ENCODE results near the gene OR1J4.
A peak's percentile ranks its signal among the peaks of the same experiment; 100 is the strongest.
"Not testable (repeated sequence)": the region's sequence is repeated elsewhere in the genome, so short reads cannot be mapped to it uniquely, and the experiment has no call there.

The OR1J4 gene, protein sequence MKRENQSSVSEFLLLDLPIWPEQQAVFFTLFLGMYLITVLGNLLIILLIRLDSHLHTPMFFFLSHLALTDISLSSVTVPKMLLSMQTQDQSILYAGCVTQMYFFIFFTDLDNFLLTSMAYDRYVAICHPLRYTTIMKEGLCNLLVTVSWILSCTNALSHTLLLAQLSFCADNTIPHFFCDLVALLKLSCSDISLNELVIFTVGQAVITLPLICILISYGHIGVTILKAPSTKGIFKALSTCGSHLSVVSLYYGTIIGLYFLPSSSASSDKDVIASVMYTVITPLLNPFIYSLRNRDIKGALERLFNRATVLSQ

DNA sequence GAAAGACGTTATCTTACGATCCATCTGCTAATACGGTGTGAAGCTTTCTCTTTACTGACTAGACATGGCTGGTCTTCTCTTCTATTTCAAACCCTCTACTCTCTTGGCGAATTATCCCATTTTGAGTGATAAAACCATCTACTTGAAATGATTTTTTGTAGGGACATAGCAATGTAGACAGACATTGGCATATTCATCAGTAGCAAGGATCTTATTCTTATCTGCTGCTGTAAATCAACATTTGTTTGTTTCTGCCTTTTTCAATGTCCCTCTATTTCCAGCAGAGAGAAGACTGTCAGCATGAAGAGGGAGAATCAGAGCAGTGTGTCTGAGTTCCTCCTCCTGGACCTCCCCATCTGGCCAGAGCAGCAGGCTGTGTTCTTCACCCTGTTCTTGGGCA is at the start of gene OR1J4:
Gene OR1J4, plus strand, starts transcription at position 301 of the 400 bp plus-strand sequence. Its CDS starts 0 bp downstream, at position 301.
- DNase-seq (ENCODE audit: low spot score), result no peak

- no peak for DNase-seq (ENCODE audit: low spot score)
These were observed 44.4 kb upstream of the OR1J4 start for GRCh38 chr9:122474561-122474960.

DNA sequence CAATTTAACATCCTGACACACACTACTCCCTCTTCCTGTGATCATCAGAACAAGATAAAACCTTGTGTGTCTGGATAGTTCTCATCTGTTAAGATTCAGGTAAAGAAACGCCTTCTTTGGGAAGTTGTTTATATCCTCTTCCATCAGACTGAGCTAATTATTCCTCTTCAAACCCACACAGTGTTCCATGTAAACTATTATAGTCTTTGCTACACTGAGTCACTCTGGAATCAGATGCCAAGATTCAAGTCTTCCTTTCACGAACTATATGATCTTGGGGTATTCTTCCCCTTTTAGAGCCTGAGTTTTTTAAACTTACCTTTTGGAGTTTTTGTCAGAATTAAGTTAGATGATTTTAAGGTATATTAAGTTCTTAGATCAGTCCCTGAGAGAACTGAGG is 43.2 kb upstream of the OR1J4 start:
- DNase-seq (ENCODE audit: low spot score), result no peak

GRCh38 chr9:122477346-122477745 is 41.6 kb upstream of the OR1J4 start:
- DNase-seq (ENCODE audit: low spot score), result no peak

DNA sequence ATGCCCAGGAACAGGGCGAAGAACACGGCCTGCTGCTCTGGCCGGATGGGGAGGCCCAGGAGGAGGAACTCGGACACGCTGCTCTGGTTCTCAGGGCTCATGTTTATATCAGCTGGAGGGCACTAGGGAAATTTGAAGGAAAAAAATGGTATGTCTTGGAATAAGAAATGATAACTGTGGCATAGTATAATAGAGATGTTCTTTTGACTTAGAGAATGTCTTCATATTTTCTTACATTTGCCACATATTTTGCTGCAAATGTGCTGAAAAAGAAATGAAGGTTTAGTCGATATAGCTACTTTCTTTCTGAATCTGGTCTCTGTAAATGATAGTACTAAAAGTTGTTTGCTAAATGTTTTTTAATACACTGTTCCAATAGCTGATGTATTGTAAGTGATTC is 41.1 kb upstream of the OR1J4 start, which contains the start of gene OR1J1:
Gene OR1J1, minus strand, starts transcription at position 101 of the 400 bp plus-strand sequence. Its CDS starts 0 bp downstream, at position 101.
- DNase-seq (ENCODE audit: low spot score), result no peak

GRCh38 chr9:122479062-122479461 is 39.9 kb upstream of the OR1J4 start:
- DNase-seq (ENCODE audit: low spot score), result no peak

GRCh38 chr9:122498883-122499288 is 20.1 kb upstream of the OR1J4 start:
- peak; percentile 46 for DNase-seq (ENCODE audit: low spot score)

DNA sequence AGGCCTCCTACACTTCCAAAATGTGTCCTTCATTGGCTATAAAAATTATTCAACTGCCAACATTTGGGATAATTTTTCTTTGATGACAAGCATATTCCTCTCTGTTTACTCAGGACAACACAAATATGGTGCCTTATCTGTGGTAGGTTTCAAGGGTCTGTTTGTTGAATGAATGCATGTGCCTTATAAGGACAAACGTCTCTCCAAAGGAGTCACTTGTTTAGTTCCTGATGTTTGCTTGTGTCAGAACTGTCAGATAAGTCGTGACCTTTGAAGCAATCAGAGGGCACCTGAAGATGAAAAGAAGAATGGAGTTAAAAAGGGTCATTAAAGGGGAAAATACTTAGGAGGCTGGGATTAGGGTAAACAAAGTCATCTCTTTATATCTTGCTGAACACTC is 12.0 kb upstream of the OR1J4 start:
- DNase-seq (ENCODE audit: low spot score), result no peak

- DNase-seq (ENCODE audit: low spot score), result no peak
These were observed 8.4 kb upstream of the OR1J4 start, which contains the start of gene OR1J2 for GRCh38 chr9:122510502-122510901. Gene OR1J2 (plus strand): TSS chr9:122510802. CDS start chr9:122510802, 0 bp downstream.

GRCh38 chr9:122518226-122518625 is 715 bp upstream of the OR1J4 start:
- no peak for DNase-seq (ENCODE audit: low spot score)

GRCh38 chr9:122519376-122519775 is 435 bp downstream of the OR1J4 start:
- DNase-seq (ENCODE audit: low spot score), result no peak

DNA sequence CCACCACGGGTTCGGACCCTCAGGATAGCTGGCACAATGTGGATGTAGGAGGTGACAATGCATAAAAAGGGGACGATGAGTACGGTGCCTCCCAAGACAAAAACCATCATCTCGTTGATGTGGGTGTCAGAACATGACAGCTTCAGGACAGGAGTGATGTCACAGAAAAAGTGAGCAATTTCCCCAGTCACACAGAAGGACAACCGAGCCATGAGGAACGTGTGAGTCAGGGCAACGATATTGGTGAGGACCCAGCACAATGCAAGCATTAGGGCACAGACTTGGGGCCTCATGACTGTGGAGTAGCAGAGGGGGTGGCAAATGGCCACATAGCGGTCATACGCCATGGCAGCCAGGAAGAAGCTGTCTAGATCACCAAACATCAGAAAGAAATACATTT is 7.7 kb downstream of the OR1J4 start:
- DNase-seq (ENCODE audit: low spot score), result no peak

DNA sequence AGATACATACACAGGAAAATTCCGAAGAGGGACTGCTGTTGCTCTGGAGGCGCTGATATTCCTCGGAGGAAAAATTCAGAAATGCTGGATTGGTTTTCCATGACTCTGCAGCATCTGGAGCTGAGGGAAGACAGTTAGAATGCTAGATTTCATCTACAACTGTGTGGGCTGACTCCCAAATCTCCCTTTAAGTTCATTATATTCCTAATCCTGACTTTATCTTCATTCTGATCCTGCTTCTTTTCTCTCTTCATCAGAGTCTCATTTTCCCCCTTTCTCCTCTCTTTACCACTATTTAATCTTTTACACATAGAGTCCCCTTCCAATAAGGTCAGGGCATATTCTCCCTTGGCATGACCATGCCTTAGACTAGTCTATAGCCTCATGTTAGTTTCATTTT is 8.3 kb downstream of the OR1J4 start, which contains the start of gene OR1N1:
Gene OR1N1, minus strand, starts transcription at position 101 of the 400 bp plus-strand sequence. Its CDS starts 0 bp downstream, at position 101.
- no peak for DNase-seq (ENCODE audit: low spot score)

DNA sequence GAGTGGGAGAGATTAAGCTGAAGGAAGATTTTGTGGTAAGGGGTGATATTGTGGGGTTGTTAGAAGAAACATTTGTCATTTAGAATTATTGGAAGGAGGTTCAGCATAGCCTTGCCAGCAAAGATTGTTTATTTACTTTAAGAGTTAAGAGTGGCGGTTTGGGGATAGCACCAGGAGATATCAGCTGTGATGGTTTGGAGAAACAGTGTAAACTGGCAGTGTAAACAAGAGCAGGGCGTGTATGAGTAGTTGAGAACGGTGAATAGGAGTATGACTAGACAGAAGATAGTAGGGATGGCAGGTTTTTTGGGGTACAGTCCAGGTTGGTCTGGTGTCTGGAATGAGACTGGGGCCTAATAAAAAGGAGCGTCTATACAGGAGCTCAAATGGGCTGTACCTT is 12.2 kb downstream of the OR1J4 start:
- DNase-seq (ENCODE audit: low spot score), result not testable (repeated sequence)

- DNase-seq (ENCODE audit: low spot score), result no peak
These were observed 17.2 kb downstream of the OR1J4 start for GRCh38 chr9:122536134-122536533.

- not testable (repeated sequence) for DNase-seq (ENCODE audit: low spot score)
These were observed 18.1 kb downstream of the OR1J4 start for GRCh38 chr9:122537066-122537465.

GRCh38 chr9:122538757-122539156 is 19.8 kb downstream of the OR1J4 start:
- no peak for DNase-seq (ENCODE audit: low spot score)

GRCh38 chr9:122546196-122546595 is 27.3 kb downstream of the OR1J4 start:
- DNase-seq (ENCODE audit: low spot score), result no peak

DNA sequence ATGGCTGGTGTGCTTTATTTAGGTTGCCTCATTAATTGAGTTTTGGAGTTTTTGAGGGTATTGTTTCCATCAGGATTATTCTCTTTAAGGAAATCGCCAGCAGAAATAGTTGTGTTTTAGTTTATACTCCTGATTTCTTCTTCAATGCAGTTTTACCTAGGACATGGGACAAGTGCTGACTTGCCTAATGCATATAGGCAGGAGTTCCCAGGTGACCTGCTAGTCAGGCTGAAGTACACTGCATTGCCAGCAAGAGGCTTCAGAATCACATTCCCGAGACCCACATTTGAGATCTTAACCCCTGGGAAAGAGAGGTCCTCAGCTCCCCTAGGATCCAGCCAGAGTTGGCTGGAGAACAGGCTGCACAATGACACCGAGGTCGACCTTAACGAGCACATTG is 32.4 kb downstream of the OR1J4 start:
- no peak for DNase-seq (ENCODE audit: low spot score)

DNA sequence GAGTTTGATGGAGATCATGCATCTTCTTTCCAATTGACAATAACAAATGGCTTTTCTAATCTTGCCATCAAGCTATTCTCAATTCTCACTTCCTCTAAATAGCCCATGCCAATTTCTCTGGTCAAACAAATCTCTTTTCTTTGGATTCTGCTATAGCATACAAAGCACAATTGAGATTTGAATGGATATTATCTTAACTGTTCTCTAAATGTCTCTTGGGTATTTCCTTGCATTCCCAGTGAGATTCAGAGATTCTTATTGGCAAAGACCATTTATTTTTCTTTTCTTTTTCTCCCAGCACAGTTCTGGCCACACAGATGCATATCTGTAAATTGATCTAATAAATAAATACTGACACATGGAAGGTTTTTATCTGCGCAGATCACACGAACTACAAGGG is 33.9 kb downstream of the OR1J4 start, which contains the start of gene OR1N2:
Gene OR1N2, plus strand, starts transcription at position 301 of the 400 bp plus-strand sequence. CDS start 100 bp downstream, outside the sequence.
- DNase-seq (ENCODE audit: low spot score), result no peak

- DNase-seq (ENCODE audit: low spot score), result no peak
These were observed 42.5 kb downstream of the OR1J4 start for GRCh38 chr9:122561446-122561845.

- no peak for DNase-seq (ENCODE audit: low spot score)
These were observed 43.3 kb downstream of the OR1J4 start for GRCh38 chr9:122562134-122562760.

DNA sequence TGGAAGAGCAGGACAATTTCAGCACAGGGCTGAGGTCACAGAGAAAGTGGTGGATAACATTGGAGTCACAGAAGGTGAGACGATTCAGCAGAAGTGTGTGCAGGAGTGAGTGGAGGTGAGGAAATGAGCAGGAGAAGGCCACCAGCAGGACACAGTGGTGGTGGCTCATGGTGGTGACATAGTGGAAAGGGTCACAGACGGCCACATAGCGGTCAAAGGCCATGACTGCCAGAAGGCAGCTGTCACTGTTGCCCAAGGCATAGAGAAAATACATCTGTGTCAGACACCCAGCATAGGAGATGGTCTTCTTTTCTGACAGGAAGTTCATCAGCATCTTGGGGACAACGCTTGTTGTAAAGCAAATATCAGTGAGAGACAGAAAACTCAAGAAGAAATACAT is 49.0 kb downstream of the OR1J4 start:
- DNase-seq (ENCODE audit: low spot score), result no peak

Measured in HuH-7 (cell line).